Measurements from ENCODE around the gene GJB5.

- TF ChIP-seq CTCF (IDR thresholded peaks at IDR 0.05; ENCODE audit: low read length) (no peak), EZH2 (IDR thresholded peaks at IDR 0.05; ENCODE audit: borderline replicate concordance, low read length) (no peak)
These were observed 41.1 kb downstream of the GJB5 start for GRCh38 chr1:34795916-34796315.

Data from OCI-LY1 (cell line).